Activated naive CD4-positive, alpha-beta T cell treated with anti-CD3 and anti-CD28 coated beads, Interleukin-2, amount 50 U/mL, for 24 hours (primary cell): ENCODE results near the gene HIRIP3.
"Not testable (repeated sequence)": the region's sequence is repeated elsewhere in the genome, so short reads cannot be mapped to it uniquely, and the experiment has no call there.

Experiments
- H3K27ac Mint-ChIP-seq: one replicate; pipeline ENCODE4 v1.8.0; 2021; ENCODE audit warnings: mild to moderate bottlenecking, mixed read lengths
- H3K27me3 Mint-ChIP-seq: one replicate; pipeline ENCODE4 v1.8.0; 2021; ENCODE audit warnings: mixed read lengths
- H3K36me3 Mint-ChIP-seq: one replicate; pipeline ENCODE4 v1.8.0; 2021; ENCODE audit warnings: mixed read lengths
- H3K4me1 Mint-ChIP-seq: one replicate; pipeline ENCODE4 v1.8.0; 2021; ENCODE audit warnings: mixed read lengths
- H3K4me3 Mint-ChIP-seq: one replicate; pipeline ENCODE4 v1.8.0; 2021; ENCODE audit warnings: mild to moderate bottlenecking, mixed read lengths
- H3K9me3 Mint-ChIP-seq: one replicate; pipeline ENCODE4 v1.8.0; 2021; ENCODE audit warnings: mixed read lengths

HIRIP3 gene

DNA sequence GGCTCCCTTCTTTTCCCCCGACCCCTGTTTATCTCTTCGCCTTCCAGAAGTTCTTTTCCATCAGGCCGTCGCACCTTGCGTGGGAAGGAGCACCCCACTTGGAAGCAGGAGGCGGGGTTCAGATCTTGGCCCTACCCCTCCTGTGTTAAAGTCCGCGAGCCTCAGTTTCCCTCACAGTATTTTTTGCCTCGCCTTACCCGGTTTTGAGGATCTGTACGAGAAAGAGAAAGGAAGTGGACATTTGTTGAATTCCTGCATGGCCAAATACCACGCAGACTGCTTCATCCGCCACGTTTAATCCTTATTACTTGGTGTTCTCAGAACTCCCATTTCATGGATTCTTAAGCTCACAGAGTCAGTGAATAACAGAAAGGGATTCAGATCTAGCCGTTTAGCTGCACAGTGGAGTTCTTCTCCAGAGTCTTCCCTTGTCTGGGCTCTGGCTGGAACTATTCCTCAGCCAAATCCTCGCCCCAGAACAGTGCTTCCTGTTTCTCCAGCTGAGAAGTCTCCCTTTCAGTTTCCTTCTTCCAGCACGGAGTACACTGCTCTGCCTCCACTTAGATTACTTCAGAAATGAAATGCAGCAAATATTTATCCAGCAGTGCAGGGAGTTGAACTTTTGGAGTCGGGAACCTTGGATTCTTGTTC lies 32.9 kb downstream of the HIRIP3 start:
- peak overlapping the region; percentile 88 for H3K27ac Mint-ChIP-seq
- H3K36me3 Mint-ChIP-seq: peaks cover 3% of the 10 kb centered on the region
- H3K27me3 Mint-ChIP-seq: no peaks in the 10 kb centered on the region
- peak overlapping the region; percentile 89 for H3K4me3 Mint-ChIP-seq
- peaks cover 22% of the 10 kb centered on the region for H3K4me1 Mint-ChIP-seq
- no peaks in the 10 kb centered on the region for H3K9me3 Mint-ChIP-seq

DNA sequence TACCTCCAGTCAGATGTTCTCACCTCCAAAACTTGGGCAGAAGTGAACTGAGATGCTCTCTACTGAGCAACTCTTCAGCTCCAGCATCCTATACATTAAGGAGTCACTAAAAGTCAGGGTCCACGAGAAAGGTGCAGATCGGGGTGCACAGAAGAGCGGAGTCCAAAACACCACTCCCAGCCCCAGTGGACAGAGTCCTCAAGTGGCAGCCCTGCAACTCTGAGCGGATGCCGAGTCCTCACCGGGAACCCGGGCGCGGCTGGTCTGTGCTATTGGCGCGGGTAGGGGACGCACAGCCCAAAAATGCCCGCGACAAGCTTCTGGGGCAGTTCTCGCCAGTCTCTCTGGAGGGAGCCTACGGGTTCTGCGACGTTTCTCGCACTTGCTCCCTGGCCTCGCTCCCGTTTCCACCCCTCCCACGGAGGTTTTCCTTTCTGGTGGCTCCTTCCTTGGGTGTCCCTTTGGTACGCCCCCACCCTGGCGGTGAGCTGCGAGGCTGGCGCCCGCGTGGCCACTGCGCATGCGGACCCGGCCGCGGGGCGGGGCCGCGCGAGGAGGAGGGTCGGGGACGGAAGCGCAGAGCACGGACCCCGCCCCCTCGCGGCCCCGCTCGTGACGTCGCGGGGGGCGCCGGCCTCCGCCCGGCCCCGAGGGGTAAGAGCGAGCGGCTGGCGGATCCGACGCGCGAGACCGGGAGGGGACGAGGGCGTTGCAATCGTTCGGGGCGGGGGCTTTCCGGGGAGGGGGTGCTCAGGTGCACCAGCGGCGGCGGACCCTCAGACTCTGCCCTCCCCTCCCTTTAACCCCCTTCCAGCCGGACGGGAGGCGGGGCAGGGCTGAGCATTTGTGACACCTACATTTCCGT lies 33.7 kb downstream of the HIRIP3 start, which contains the start of gene TMEM219:
Gene TMEM219 (plus strand): TSS at position 601 of the 865 bp plus-strand sequence. CDS start 1,065 bp downstream, outside the sequence.
- H3K27me3 Mint-ChIP-seq: no peaks in the 10 kb centered on the region
- H3K4me1 Mint-ChIP-seq: peaks cover 22% of the 10 kb centered on the region
- H3K36me3 Mint-ChIP-seq: peaks cover 3% of the 10 kb centered on the region
- peak within 1 kb of the TSS; percentile 88 for H3K27ac Mint-ChIP-seq
- no peaks in the 10 kb centered on the region for H3K9me3 Mint-ChIP-seq
- H3K4me3 Mint-ChIP-seq: peak within 1 kb of the TSS; percentile 89

DNA sequence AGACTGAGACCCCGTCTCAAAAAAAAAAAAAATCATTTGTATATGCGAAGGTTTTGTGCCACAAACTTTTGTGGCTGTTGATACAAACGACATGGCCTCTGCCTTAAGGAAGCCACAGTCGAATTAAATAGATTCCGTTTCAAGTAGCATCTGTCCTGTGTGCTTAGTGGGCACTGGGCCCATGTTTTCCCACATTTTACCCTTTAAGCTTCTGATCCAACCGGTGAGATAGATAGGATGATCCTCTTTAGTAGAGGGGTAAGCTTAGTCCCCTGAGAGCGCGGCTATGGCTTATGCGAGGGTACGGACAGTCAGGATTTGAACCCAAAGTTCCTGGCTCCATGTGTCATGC lies 34.3 kb downstream of the HIRIP3 start:
- Mint-ChIP-seq H3K27me3 (no peaks in the 10 kb centered on the region), H3K27ac (peak overlapping the region; percentile 65), H3K36me3 (peaks cover 3% of the 10 kb centered on the region), H3K4me1 (peaks cover 20% of the 10 kb centered on the region), H3K4me3 (peak overlapping the region; percentile 89), H3K9me3 (no peaks in the 10 kb centered on the region)

DNA sequence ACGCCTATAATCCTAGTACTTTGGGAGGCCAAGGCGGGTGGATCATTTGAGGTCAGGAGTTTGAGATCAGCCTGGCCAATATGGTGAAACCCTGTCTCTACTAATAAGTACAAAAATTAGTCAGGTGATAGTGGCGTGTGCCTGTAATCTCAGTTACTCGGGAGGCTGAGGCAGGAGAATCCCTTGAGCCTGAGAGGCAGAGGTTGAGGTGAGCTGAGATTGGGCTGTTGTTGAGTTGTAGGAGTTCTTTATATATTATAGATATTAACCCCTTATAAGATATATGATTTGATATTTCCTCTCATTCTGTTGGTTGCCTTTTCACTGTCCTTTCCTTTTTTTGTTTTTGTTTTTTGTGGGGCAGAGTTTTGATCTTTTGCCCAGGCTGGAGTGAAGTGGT lies 35.6 kb downstream of the HIRIP3 start:
- not testable (repeated sequence) for H3K27me3 Mint-ChIP-seq, H3K9me3 Mint-ChIP-seq, H3K36me3 Mint-ChIP-seq, H3K27ac Mint-ChIP-seq, H3K4me3 Mint-ChIP-seq
- peaks cover 18% of the 10 kb centered on the region for H3K4me1 Mint-ChIP-seq

DNA sequence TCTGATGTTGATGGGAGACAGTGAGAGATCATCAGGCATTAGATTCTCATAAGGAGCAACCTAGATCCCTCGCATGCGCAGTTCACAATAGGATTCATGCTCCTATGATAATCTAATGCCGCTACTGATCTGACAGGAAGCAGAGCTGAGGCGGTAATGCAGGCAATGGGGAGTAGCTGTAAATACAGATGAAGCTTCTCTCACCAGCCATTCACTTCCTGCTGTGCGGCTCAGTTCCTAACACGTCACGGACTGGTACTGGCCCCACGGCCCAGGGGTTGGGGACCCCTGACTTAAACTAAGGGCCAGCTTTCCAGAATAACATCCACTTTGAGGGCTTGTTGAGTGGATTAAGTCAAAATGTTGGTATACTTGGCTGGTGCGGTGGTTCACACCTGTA lies 36.1 kb downstream of the HIRIP3 start:
- H3K4me3 Mint-ChIP-seq: no peak overlapping the region
- H3K27ac Mint-ChIP-seq: no peak overlapping the region
- no peaks in the 10 kb centered on the region for H3K36me3 Mint-ChIP-seq
- H3K9me3 Mint-ChIP-seq: no peaks in the 10 kb centered on the region
- peaks cover 18% of the 10 kb centered on the region for H3K4me1 Mint-ChIP-seq
- no peaks in the 10 kb centered on the region for H3K27me3 Mint-ChIP-seq

DNA sequence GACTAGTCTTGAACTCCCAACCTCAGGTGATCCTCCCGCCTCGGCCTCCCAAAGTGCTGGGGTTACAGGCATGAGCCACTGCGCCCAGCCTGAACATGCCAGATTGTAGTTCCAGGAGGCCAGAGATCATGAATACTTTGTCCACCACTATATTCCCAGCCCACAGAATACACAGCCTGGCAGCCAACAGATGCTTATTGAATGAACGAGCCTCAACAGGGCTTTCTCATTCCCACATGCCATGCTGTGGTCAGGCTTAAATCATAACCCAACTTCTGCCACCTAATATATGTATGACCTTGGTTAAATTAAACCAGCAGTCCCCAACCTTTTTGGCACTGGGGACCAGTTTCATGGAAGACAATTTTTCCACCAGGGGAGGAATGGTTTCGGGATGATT lies 36.7 kb downstream of the HIRIP3 start:
- Mint-ChIP-seq H3K27ac (peak overlapping the region; percentile 17), H3K4me1 (peaks cover 18% of the 10 kb centered on the region), H3K27me3 (no peaks in the 10 kb centered on the region), H3K9me3 (no peaks in the 10 kb centered on the region), H3K36me3 (no peaks in the 10 kb centered on the region), H3K4me3 (no peak overlapping the region)

DNA sequence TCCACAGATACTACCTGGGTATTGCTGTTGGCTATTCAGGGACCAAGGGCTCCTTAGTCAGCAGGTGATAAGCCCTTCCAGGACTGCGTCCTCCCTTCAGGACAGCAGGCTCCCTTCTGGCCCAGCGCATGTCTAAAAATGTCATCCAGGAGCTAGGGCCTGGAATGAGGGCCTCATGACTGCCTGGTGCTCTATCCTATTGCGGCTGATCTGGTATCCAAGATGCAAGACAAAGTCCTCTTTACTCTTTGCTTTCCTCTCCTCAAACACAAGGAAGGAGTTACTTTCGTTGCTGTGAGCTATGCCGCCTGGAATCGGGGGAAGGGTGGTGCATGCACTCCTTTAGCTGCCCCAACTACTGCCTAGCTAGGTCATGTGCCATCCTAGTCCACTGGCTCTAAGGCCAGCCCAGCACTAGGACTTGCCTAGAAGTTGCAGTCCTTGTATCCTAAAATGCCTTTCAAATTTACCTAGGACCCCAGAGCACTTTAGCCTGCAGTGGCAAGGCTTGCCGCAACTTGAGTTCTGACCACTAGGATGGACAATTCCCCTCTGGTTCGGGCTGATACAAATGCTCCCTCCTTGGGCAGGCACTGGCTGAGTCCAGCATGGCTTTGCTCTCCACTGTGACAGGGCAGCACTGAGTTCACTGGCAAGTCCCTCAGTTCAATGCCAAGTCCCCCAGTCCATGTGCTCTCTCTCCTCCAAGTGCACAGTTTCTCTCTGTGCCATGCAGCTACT lies 43.6 kb downstream of the HIRIP3 start:
- H3K4me3 Mint-ChIP-seq: no peak overlapping the region
- no peaks in the 10 kb centered on the region for H3K27me3 Mint-ChIP-seq
- H3K27ac Mint-ChIP-seq: no peak overlapping the region
- H3K9me3 Mint-ChIP-seq: no peaks in the 10 kb centered on the region
- no peaks in the 10 kb centered on the region for H3K4me1 Mint-ChIP-seq
- H3K36me3 Mint-ChIP-seq: no peaks in the 10 kb centered on the region

DNA sequence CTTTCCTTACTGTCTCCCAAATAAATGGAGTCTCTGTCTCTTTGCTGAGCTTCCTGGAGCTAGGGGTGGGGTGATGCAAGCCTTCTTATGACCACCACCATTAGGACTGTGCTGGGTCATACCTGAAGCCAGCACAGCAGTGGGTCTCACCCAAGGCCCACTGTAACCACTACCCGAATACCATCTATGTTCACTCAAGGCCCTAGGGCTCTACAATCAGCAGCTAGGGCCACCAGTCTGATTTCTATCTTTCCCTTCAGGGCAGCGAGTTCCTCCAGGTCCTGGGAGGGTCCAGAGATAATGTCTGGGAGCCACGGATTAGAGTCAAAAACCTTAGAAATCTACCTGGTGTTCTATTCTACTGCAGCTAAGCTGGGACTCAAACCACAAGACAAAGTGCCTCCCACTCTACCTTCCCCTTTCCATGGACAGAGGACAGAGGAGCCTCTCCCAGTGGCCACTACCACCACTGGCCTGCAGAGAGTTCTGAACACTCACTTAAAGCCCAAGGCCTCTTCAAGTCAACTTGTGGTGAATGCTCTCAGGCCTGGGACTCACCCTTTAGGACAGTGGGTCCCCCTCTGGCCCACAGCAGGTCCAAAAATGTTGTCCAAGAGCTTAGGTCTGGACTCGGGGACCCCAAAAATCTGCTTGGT lies 44.5 kb downstream of the HIRIP3 start:
- Mint-ChIP-seq H3K27me3 (no peaks in the 10 kb centered on the region), H3K4me3 (no peak overlapping the region), H3K9me3 (no peaks in the 10 kb centered on the region), H3K4me1 (no peaks in the 10 kb centered on the region), H3K36me3 (no peaks in the 10 kb centered on the region), H3K27ac (no peak overlapping the region)

DNA sequence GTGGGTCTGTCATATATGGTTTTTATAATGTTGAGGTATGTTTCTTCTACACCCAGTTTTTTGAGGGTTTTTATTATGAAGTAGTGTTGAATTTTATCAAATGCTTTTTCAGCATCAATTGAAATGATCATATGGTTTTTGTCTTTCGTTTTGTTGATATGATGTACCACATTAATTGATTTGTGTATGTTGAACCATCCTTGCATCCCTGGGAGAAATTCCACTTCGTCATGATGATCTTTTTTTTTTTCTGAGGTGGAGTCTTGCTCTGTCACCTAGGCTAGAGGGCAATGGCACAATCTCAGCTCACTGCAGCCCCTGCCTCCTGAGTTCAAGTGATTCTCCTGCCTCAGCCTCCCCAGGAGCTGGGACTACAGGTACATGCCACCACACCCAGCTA lies 47.5 kb downstream of the HIRIP3 start:
- H3K36me3 Mint-ChIP-seq: no peaks in the 10 kb centered on the region
- H3K27ac Mint-ChIP-seq: no peak overlapping the region
- H3K4me1 Mint-ChIP-seq: peaks cover 6% of the 10 kb centered on the region
- H3K27me3 Mint-ChIP-seq: no peaks in the 10 kb centered on the region
- no peak overlapping the region for H3K4me3 Mint-ChIP-seq
- H3K9me3 Mint-ChIP-seq: no peaks in the 10 kb centered on the region

DNA sequence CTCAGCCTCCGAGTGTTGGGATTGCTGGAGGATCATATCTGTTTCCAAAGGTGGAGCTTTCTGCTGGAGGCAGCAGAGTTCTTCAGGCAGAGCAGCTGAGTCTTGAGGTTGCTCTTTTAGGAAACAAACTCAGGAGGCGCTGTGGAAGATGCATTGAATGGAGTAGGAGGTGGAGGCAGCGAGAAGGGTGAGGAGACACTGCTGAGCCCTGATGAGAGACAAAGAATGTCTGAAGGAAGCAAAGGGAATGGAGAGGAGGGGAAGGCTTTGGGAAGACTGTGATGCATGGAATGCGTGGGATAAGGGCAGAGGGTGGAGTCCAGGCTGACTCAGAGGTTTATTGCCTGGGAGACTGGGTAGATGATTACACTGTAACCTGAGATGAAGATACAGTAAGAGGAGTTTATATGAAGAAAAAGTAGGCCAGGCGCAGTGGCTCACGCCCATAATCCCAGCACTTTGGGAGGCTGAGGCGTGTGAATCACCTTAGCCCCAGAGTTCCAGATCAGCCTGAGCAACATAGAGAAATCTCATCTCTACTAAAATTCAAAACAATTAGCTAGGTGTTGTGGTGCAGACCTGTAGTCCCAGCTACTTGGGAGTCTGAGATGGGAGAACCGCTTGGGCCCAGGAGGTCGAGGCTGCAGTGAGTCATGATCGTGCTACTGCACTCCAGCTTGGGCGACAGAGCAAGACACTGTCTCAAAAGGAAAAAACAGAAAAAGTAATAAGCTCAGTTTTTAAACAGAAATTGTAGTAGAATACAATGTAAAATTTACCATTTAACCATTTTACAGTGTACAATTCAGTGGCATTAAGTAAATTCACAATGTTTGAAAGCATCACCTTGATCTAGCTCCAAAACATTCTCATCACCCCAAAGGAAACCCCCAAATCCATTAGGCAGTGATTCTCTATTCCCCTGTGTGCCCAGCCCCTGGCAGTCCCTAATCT lies 51.3 kb downstream of the HIRIP3 start:
- Mint-ChIP-seq H3K4me3 (no peak overlapping the region), H3K27ac (peak overlapping the region; percentile 81), H3K36me3 (no peaks in the 10 kb centered on the region), H3K27me3 (no peaks in the 10 kb centered on the region), H3K4me1 (peaks cover 9% of the 10 kb centered on the region), H3K9me3 (no peaks in the 10 kb centered on the region)
